Parathyroid adenoma (tissue), 2 donors: Measurements from ENCODE around the gene SMARCD3.

Source experiments
- H2AFZ ChIP-seq: fragments of 300-600 bp; sonication (generic); one replicate; pipeline ENCODE4 v1.7.0; 2017; ENCODE audit warnings: antibody characterized with exemption, mild to moderate bottlenecking
- H3K27ac ChIP-seq: fragments of 300-600 bp; sonication (generic); one replicate; pipeline ENCODE4 v1.7.0; 2017
- H3K27me3 ChIP-seq: fragments of 300-600 bp; sonication (generic); one replicate; pipeline ENCODE4 v1.7.0; 2017; ENCODE audit warnings: low read length; ENCODE audit not compliant: control insufficient read depth, insufficient read depth
- H3K36me3 ChIP-seq: fragments of 300-600 bp; sonication (generic); one replicate; pipeline ENCODE4 v1.7.0; 2017; ENCODE audit warnings: low read length; ENCODE audit not compliant: control insufficient read depth, insufficient read depth
- H3K4me1 ChIP-seq: fragments of 300-600 bp; sonication (generic); one replicate; pipeline ENCODE4 v1.7.0; 2017; ENCODE audit warnings: control low read depth
- H3K4me2 ChIP-seq: fragments of 300-600 bp; sonication (generic); one replicate; pipeline ENCODE4 v1.7.0; 2017; ENCODE audit warnings: low read length
- H3K4me3 ChIP-seq: fragments of 300-600 bp; sonication (generic); one replicate; pipeline ENCODE4 v1.7.0; 2017; ENCODE audit warnings: low read depth, low read length
- H3K79me2 ChIP-seq: fragments of 300-600 bp; sonication (generic); one replicate; pipeline ENCODE4 v1.7.0; 2017; ENCODE audit warnings: control low read depth
- H3K9ac ChIP-seq: fragments of 300-600 bp; sonication (generic); one replicate; pipeline ENCODE4 v1.7.0; 2017; ENCODE audit warnings: mild to moderate bottlenecking
- H3K9me3 ChIP-seq: fragments of 300-600 bp; sonication (generic); one replicate; pipeline ENCODE4 v1.7.0; 2017; ENCODE audit warnings: low read length; ENCODE audit not compliant: control insufficient read depth
- CTCF ChIP-seq: fragments of 300-600 bp; sonication (generic); IDR thresholded peaks from one replicate; pipeline ENCODE4 v1.7.0; 2017; ENCODE audit warnings: antibody characterized with exemption, mild to moderate bottlenecking
- donor health status: primary hyperparathyroidism.

The SMARCD3 gene

GRCh38 chr7:151223728-151224127 is 24.8 kb downstream of the SMARCD3 start:
- Histone ChIP-seq H3K79me2 (peaks cover 18% of the 10 kb centered on the region), H3K4me3 (no peak overlapping the region), H3K27me3 (no peaks in the 10 kb centered on the region), H3K4me1 (peaks cover 11% of the 10 kb centered on the region), H3K9me3 (no peaks in the 10 kb centered on the region), H2AFZ (no peak overlapping the region), H3K27ac (no peak overlapping the region), H3K4me2 (no peak overlapping the region), H3K9ac (no peak overlapping the region), H3K36me3 (no peaks in the 10 kb centered on the region)
- TF ChIP-seq CTCF, result no peak

GRCh38 chr7:151218170-151218569 is 30.3 kb downstream of the SMARCD3 start:
- H3K36me3 ChIP-seq, result no peaks in the 10 kb centered on the region
- no peak overlapping the region for H3K9ac ChIP-seq
- no peak overlapping the region for H3K4me3 ChIP-seq
- H3K9me3 ChIP-seq, result no peaks in the 10 kb centered on the region
- no peaks in the 10 kb centered on the region for H3K79me2 ChIP-seq
- H3K27me3 ChIP-seq, result no peaks in the 10 kb centered on the region
- H2AFZ ChIP-seq, result no peak overlapping the region
- no peak overlapping the region for H3K4me2 ChIP-seq
- no peak overlapping the region for H3K27ac ChIP-seq
- no peaks in the 10 kb centered on the region for H3K4me1 ChIP-seq
- TF ChIP-seq CTCF, result no peak

- Histone ChIP-seq H3K27ac (no peak overlapping the region), H3K36me3 (no peaks in the 10 kb centered on the region), H3K9me3 (no peaks in the 10 kb centered on the region), H3K9ac (no peak overlapping the region), H3K4me1 (no peaks in the 10 kb centered on the region), H3K27me3 (no peaks in the 10 kb centered on the region), H3K79me2 (no peaks in the 10 kb centered on the region), H3K4me3 (no peak overlapping the region), H3K4me2 (no peak overlapping the region), H2AFZ (no peak overlapping the region)
- no peak for TF ChIP-seq CTCF
These were observed 33.1 kb downstream of the SMARCD3 start for GRCh38 chr7:151215396-151215795.

- H2AFZ ChIP-seq, result no peak overlapping the region
- no peak overlapping the region for H3K4me3 ChIP-seq
- H3K9me3 ChIP-seq, result no peaks in the 10 kb centered on the region
- TF ChIP-seq CTCF, result no peak
- H3K4me2 ChIP-seq, result no peak overlapping the region
- no peaks in the 10 kb centered on the region for H3K36me3 ChIP-seq
- H3K9ac ChIP-seq, result no peak overlapping the region
- no peaks in the 10 kb centered on the region for H3K79me2 ChIP-seq
- no peaks in the 10 kb centered on the region for H3K27me3 ChIP-seq
- H3K27ac ChIP-seq, result no peak overlapping the region
- no peaks in the 10 kb centered on the region for H3K4me1 ChIP-seq
These were observed 34.7 kb downstream of the SMARCD3 start for GRCh38 chr7:151213826-151214225.

- Histone ChIP-seq H3K4me3 (no peak overlapping the region), H2AFZ (no peak overlapping the region), H3K27me3 (no peaks in the 10 kb centered on the region), H3K4me1 (no peaks in the 10 kb centered on the region), H3K36me3 (no peaks in the 10 kb centered on the region), H3K9ac (no peak overlapping the region), H3K9me3 (no peaks in the 10 kb centered on the region), H3K79me2 (no peaks in the 10 kb centered on the region), H3K27ac (no peak overlapping the region), H3K4me2 (no peak overlapping the region)
- TF ChIP-seq CTCF, result no peak
These were observed 35.9 kb downstream of the SMARCD3 start for GRCh38 chr7:151212626-151213025.
